ENCODE data around the gene RMND5A.

RMND5A gene

GRCh38 chr2:86786001-86786536 is 66.0 kb downstream of the RMND5A start:
- peaks cover 52% of the 10 kb centered on the region for H3K27me3 Mint-ChIP-seq
- intact Hi-C loops (cut with micrococcal nuclease), result no loop called here
- no peak overlapping the region for H3K27ac Mint-ChIP-seq
- no peak overlapping the region for H3K4me3 Mint-ChIP-seq
- peaks cover 57% of the 10 kb centered on the region for H3K4me1 Mint-ChIP-seq (ENCODE audit: low read depth)
- H3K36me3 Mint-ChIP-seq (ENCODE audit: low read depth), result no peaks in the 10 kb centered on the region
- H3K9me3 Mint-ChIP-seq, result no peaks in the 10 kb centered on the region

- Mint-ChIP-seq H3K36me3 (ENCODE audit: low read depth) (no peaks in the 10 kb centered on the region), H3K4me3 (no peak overlapping the region), H3K9me3 (no peaks in the 10 kb centered on the region), H3K27me3 (peaks cover 64% of the 10 kb centered on the region), H3K4me1 (ENCODE audit: low read depth) (peaks cover 51% of the 10 kb centered on the region), H3K27ac (no peak overlapping the region)
- intact Hi-C loops (cut with micrococcal nuclease), result no loop called here
These were observed 67.6 kb downstream of the RMND5A start for GRCh38 chr2:86787736-86788135.

- H3K4me1 Mint-ChIP-seq (ENCODE audit: low read depth), result peaks cover 51% of the 10 kb centered on the region
- no peaks in the 10 kb centered on the region for H3K36me3 Mint-ChIP-seq (ENCODE audit: low read depth)
- peaks cover 67% of the 10 kb centered on the region for H3K27me3 Mint-ChIP-seq
These were observed 68.1 kb downstream of the RMND5A start for GRCh38 chr2:86788165-86788564.

GRCh38 chr2:86788881-86789686 is 69.0 kb downstream of the RMND5A start:
- Mint-ChIP-seq H3K4me3 (no peak overlapping the region), H3K27ac (no peak overlapping the region)

More at GRCh38 chr2:86788165-86788564, 68.1 kb downstream of the RMND5A start:
- intact Hi-C loops (cut with micrococcal nuclease), result no loop called here
- no peak overlapping the region for H3K27ac Mint-ChIP-seq
- H3K4me3 Mint-ChIP-seq, result no peak overlapping the region
- no peaks in the 10 kb centered on the region for H3K9me3 Mint-ChIP-seq

GRCh38 chr2:86789687-86790133 is 69.6 kb downstream of the RMND5A start:
- Mint-ChIP-seq H3K9me3 (peaks cover under 1% of the 10 kb centered on the region), H3K27ac (no peak overlapping the region), H3K4me1 (ENCODE audit: low read depth) (peaks cover 37% of the 10 kb centered on the region), H3K27me3 (peaks cover 78% of the 10 kb centered on the region), H3K4me3 (no peak overlapping the region), H3K36me3 (ENCODE audit: low read depth) (no peaks in the 10 kb centered on the region)
- intact Hi-C loops (cut with micrococcal nuclease), result no loop called here

More at GRCh38 chr2:86788881-86789686, 69.0 kb downstream of the RMND5A start:
- Mint-ChIP-seq H3K36me3 (ENCODE audit: low read depth) (no peaks in the 10 kb centered on the region), H3K4me1 (ENCODE audit: low read depth) (peaks cover 41% of the 10 kb centered on the region), H3K9me3 (no peaks in the 10 kb centered on the region), H3K27me3 (peaks cover 76% of the 10 kb centered on the region)
- intact Hi-C loops (cut with micrococcal nuclease), result no loop called here

- Mint-ChIP-seq H3K4me1 (ENCODE audit: low read depth) (peaks cover 37% of the 10 kb centered on the region), H3K9me3 (peaks cover 6% of the 10 kb centered on the region), H3K36me3 (ENCODE audit: low read depth) (no peaks in the 10 kb centered on the region), H3K27ac (peak overlapping the region; percentile 7), H3K27me3 (peaks cover 81% of the 10 kb centered on the region), H3K4me3 (peak overlapping the region; percentile 47)
- intact Hi-C loops (cut with micrococcal nuclease), result no loop called here
These were observed 70.1 kb downstream of the RMND5A start for GRCh38 chr2:86790134-86790675.

GRCh38 chr2:86790676-86791572 is 70.8 kb downstream of the RMND5A start, which contains the start of gene CD8A:
TSS of gene CD8A (minus strand) at chr2:86790913. CDS start at chr2:86790825, 88 bp downstream.
- Mint-ChIP-seq H3K4me1 (ENCODE audit: low read depth) (peaks cover 37% of the 10 kb centered on the region), H3K36me3 (ENCODE audit: low read depth) (no peaks in the 10 kb centered on the region), H3K27me3 (peaks cover 77% of the 10 kb centered on the region), H3K4me3 (peak within 1 kb of the TSS; percentile 47), H3K9me3 (peaks cover 13% of the 10 kb centered on the region), H3K27ac (peak within 1 kb of the TSS; percentile 7)
- intact Hi-C loops (cut with micrococcal nuclease), result no loop called here

GRCh38 chr2:86791573-86791972 is 71.5 kb downstream of the RMND5A start:
- intact Hi-C loops (cut with micrococcal nuclease), result no loop called here
- Mint-ChIP-seq H3K4me3 (peak overlapping the region; percentile 24), H3K9me3 (peaks cover 20% of the 10 kb centered on the region), H3K4me1 (ENCODE audit: low read depth) (peaks cover 37% of the 10 kb centered on the region), H3K36me3 (ENCODE audit: low read depth) (no peaks in the 10 kb centered on the region), H3K27me3 (peaks cover 73% of the 10 kb centered on the region), H3K27ac (no peak overlapping the region)

GRCh38 chr2:86793752-86794151 is 73.7 kb downstream of the RMND5A start:
- Mint-ChIP-seq H3K4me1 (ENCODE audit: low read depth) (peaks cover 23% of the 10 kb centered on the region), H3K27me3 (peaks cover 61% of the 10 kb centered on the region), H3K4me3 (no peak overlapping the region), H3K9me3 (peaks cover 30% of the 10 kb centered on the region), H3K36me3 (ENCODE audit: low read depth) (no peaks in the 10 kb centered on the region), H3K27ac (no peak overlapping the region)
- intact Hi-C loops (cut with micrococcal nuclease), result no loop called here

GRCh38 chr2:86794861-86795260 is 74.8 kb downstream of the RMND5A start:
- H3K4me3 Mint-ChIP-seq, result no peak overlapping the region
- intact Hi-C loops (cut with micrococcal nuclease), result no loop called here
- H3K4me1 Mint-ChIP-seq (ENCODE audit: low read depth), result peaks cover 18% of the 10 kb centered on the region
- H3K9me3 Mint-ChIP-seq, result peaks cover 30% of the 10 kb centered on the region
- H3K36me3 Mint-ChIP-seq (ENCODE audit: low read depth), result no peaks in the 10 kb centered on the region
- no peak overlapping the region for H3K27ac Mint-ChIP-seq
- peaks cover 50% of the 10 kb centered on the region for H3K27me3 Mint-ChIP-seq

- intact Hi-C loops (cut with micrococcal nuclease), result no loop called here
These were observed 80.9 kb downstream of the RMND5A start for GRCh38 chr2:86800856-86801567.

GRCh38 chr2:86806059-86806857 is 86.2 kb downstream of the RMND5A start:
- intact Hi-C loops (cut with micrococcal nuclease), result loop anchor here (5.0 kb wide), 1 partner anchor 39 kb away; no protein-coding TSS in a partner anchor
- no peak overlapping the region for H3K27ac Mint-ChIP-seq
- no peaks in the 10 kb centered on the region for H3K36me3 Mint-ChIP-seq (ENCODE audit: low read depth)
- H3K4me1 Mint-ChIP-seq (ENCODE audit: low read depth), result peaks cover 29% of the 10 kb centered on the region
- H3K9me3 Mint-ChIP-seq, result no peaks in the 10 kb centered on the region
- H3K4me3 Mint-ChIP-seq, result no peak overlapping the region
- H3K27me3 Mint-ChIP-seq, result peaks cover 57% of the 10 kb centered on the region

More at GRCh38 chr2:86800856-86801567, 80.9 kb downstream of the RMND5A start:
- Mint-ChIP-seq H3K27me3 (peaks cover 18% of the 10 kb centered on the region), H3K9me3 (peaks cover 16% of the 10 kb centered on the region), H3K36me3 (ENCODE audit: low read depth) (no peaks in the 10 kb centered on the region), H3K4me1 (ENCODE audit: low read depth) (no peaks in the 10 kb centered on the region), H3K4me3 (no peak overlapping the region), H3K27ac (no peak overlapping the region)

All from dendritic cell treated with granulocyte-macrophage colony-stimulating factor and Interleukin-4, amounts not matched to agents 40 ng/mL and 50 ng/mL, for 4 days (primary cell).